ENCODE measurements around the gene AURKB.

DNA sequence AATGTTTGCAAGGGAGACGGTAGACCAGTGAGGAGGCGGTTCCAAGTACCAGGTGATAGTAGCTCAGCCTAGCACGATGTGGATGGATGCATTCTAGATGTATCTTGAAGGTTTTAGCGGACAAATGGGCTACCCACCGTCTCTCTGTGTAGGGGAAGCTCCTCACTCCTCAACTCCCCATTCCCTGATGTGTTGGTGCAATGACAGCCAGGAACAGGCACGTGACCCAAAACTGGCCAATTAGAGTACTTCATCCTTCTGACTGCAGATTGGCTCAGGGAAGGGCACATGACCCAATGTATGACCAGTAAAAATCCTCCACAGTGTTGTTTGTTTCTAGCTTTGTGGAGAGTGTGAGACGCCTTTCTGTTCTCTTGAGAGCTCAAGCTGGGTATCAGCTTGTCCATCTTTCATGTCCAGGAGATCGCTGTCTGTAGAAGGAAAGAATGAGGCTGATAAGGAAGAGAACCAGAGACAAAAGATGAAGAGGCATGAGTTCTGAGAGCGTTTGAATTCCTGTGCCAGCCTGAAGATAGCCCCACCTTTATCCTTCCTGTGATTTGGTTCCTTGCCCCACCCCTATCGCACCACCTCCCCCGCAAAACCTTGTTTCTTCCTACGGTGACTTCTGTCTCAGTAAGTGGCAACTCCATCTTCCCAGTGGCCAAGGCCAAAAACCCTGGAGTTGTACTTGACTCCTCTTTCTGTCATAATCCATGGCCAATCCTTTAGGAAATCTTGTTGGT lies 18.1 kb downstream of the AURKB start:
- no peak for TF ChIP-seq CTCF (IDR thresholded peaks at IDR 0.05 in 8 of 11, conservative IDR thresholded peaks at IDR 0.05 in 3 of 11)
- TF ChIP-seq POLR2AphosphoS5 (IDR thresholded peaks at IDR 0.05), result peak in 1 of 3 donors; percentile 89

All from spleen (tissue), 7 donors.